Esophagus squamous epithelium (tissue), 4 donors: ENCODE measurements around the gene ARHGAP9.

Experiments used
- POLR2A ChIP-seq, 4 donors: fragments of 450-650 bp; IDR thresholded peaks; one replicate each; pipeline ENCODE4 v1.6.1; 2017; ENCODE audit warnings: antibody characterized with exemption in 4 of 4, mild to moderate bottlenecking in 4 of 4, moderate library complexity in 3 of 4
- TF ChIP-seq, protein P1 (sequence below), 6 experiments: fragments of 450-650 bp in 4 of 6; fragments of 200-600 bp in 2 of 6; sonication (generic) in 2 of 6; IDR thresholded peaks; one replicate each; pipeline ENCODE4 v1.5.1; 2016 to 2019; ENCODE audit warnings: antibody characterized with exemption in 6 of 6, mild to moderate bottlenecking in 4 of 6, moderate library complexity in 4 of 6

- TF ChIP-seq, protein P1, sequence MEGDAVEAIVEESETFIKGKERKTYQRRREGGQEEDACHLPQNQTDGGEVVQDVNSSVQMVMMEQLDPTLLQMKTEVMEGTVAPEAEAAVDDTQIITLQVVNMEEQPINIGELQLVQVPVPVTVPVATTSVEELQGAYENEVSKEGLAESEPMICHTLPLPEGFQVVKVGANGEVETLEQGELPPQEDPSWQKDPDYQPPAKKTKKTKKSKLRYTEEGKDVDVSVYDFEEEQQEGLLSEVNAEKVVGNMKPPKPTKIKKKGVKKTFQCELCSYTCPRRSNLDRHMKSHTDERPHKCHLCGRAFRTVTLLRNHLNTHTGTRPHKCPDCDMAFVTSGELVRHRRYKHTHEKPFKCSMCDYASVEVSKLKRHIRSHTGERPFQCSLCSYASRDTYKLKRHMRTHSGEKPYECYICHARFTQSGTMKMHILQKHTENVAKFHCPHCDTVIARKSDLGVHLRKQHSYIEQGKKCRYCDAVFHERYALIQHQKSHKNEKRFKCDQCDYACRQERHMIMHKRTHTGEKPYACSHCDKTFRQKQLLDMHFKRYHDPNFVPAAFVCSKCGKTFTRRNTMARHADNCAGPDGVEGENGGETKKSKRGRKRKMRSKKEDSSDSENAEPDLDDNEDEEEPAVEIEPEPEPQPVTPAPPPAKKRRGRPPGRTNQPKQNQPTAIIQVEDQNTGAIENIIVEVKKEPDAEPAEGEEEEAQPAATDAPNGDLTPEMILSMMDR (IDR thresholded peaks at IDR 0.05), result no peak
- TF ChIP-seq POLR2A (IDR thresholded peaks at IDR 0.05), result no peak
Observed at GRCh38 chr12:57454566-57455373, 24.9 kb downstream of the ARHGAP9 start, which contains the start of gene INHBE.
